H9 (cell line): ENCODE results near the gene DNASE1L2. TPM values are rescaled to one million over a fixed set of nuclear protein-coding genes. Genes with fewer than 3 reads are reported as not detected.

Experiments used
- DNase-seq: peaks from one replicate; pipeline ENCODE4 v3.0.0-alpha.2; 2017
- H2AFZ ChIP-seq: one replicate; pipeline ENCODE4 v1.6.1; 2013; ENCODE audit warnings: mild to moderate bottlenecking, low read length, control low read depth, moderate library complexity
- H2AK5ac ChIP-seq: 2 replicates; pipeline ENCODE4 v1.6.1; 2013; ENCODE audit warnings: low read length, control low read depth, mixed read lengths; ENCODE audit not compliant: insufficient read length
- H2BK120ac ChIP-seq: one replicate; pipeline ENCODE4 v1.6.1; 2013; ENCODE audit warnings: low read depth, mild to moderate bottlenecking, low read length, control low read depth, inconsistent platforms; ENCODE audit not compliant: poor library complexity, severe bottlenecking
- H2BK12ac ChIP-seq: 2 replicates; pipeline ENCODE4 v1.6.1; 2013; ENCODE audit warnings: low read length, control low read depth, mixed read lengths, low read depth; ENCODE audit not compliant: insufficient read length
- H2BK15ac ChIP-seq: 2 replicates; pipeline ENCODE4 v1.6.1; 2013; ENCODE audit warnings: low read depth, low read length, control low read depth
- H2BK20ac ChIP-seq: one replicate; pipeline ENCODE4 v1.6.1; 2013; ENCODE audit warnings: low read depth, mild to moderate bottlenecking, low read length, control low read depth, inconsistent platforms; ENCODE audit not compliant: poor library complexity, severe bottlenecking
- H2BK5ac ChIP-seq: 2 replicates; pipeline ENCODE4 v1.6.1; 2013; ENCODE audit warnings: low read length, control low read depth, mixed read lengths; ENCODE audit not compliant: insufficient read length
- H3K14ac ChIP-seq: 2 replicates; pipeline ENCODE4 v1.6.1; 2013; ENCODE audit warnings: low read length, control low read depth; ENCODE audit not compliant: insufficient read depth
- H3K18ac ChIP-seq: 2 replicates; pipeline ENCODE4 v1.6.1; 2013; ENCODE audit warnings: low read depth, mild to moderate bottlenecking, mixed read lengths, low read length, control low read depth; ENCODE audit not compliant: insufficient read length
- H3K23ac ChIP-seq: 2 replicates; pipeline ENCODE4 v1.6.1; 2013; ENCODE audit warnings: low read length, control low read depth, mixed read lengths, low read depth; ENCODE audit not compliant: insufficient read length
- H3K23me2 ChIP-seq: 2 replicates; pipeline ENCODE4 v1.6.1; 2013; ENCODE audit warnings: low read depth, mild to moderate bottlenecking, mixed read lengths, low read length, control low read depth; ENCODE audit not compliant: insufficient read length, poor library complexity, severe bottlenecking
- H3K27ac ChIP-seq: 2 replicates; pipeline ENCODE4 v1.5.1; 2013; ENCODE audit warnings: low read length, control low read depth, mixed read lengths, low read depth; ENCODE audit not compliant: insufficient read length
- H3K27me3 ChIP-seq: 2 replicates; pipeline ENCODE4 v1.6.1; 2013; ENCODE audit warnings: low read length, control low read depth, inconsistent platforms; ENCODE audit not compliant: insufficient read depth
- H3K4ac ChIP-seq: 2 replicates; pipeline ENCODE4 v1.6.1; 2013; ENCODE audit warnings: low read depth, mild to moderate bottlenecking, control low read depth, inconsistent platforms, low read length, moderate library complexity
- H3K4me1 ChIP-seq: 2 replicates; pipeline ENCODE4 v1.6.1; 2013; ENCODE audit warnings: low read length, control low read depth, inconsistent platforms; ENCODE audit not compliant: insufficient read depth
- H3K4me2 ChIP-seq: 2 replicates; pipeline ENCODE4 v1.6.1; 2013; ENCODE audit warnings: low read length, control low read depth, mixed read lengths; ENCODE audit not compliant: insufficient read length, insufficient read depth
- H3K56ac ChIP-seq: 2 replicates; pipeline ENCODE4 v1.6.1; 2013; ENCODE audit warnings: low read depth, mild to moderate bottlenecking, mixed read lengths, low read length, control low read depth; ENCODE audit not compliant: insufficient read length
- H3K79me1 ChIP-seq: 2 replicates; pipeline ENCODE4 v1.6.1; 2013; ENCODE audit warnings: low read depth, mild to moderate bottlenecking, moderate library complexity, low read length, control low read depth, inconsistent platforms; ENCODE audit not compliant: insufficient read depth, poor library complexity, severe bottlenecking
- H3K79me2 ChIP-seq: 2 replicates; pipeline ENCODE4 v1.6.1; 2013; ENCODE audit warnings: low read length, control low read depth, inconsistent platforms; ENCODE audit not compliant: insufficient read depth
- H3K9ac ChIP-seq: 2 replicates; pipeline ENCODE4 v1.6.1; 2013; ENCODE audit warnings: low read length, control low read depth, mixed read lengths; ENCODE audit not compliant: insufficient read length; ENCODE audit errors: extremely low read depth
- H3K9me3 ChIP-seq: one replicate; pipeline ENCODE4 v1.6.1; 2013; ENCODE audit warnings: low read depth, low read length, inconsistent platforms; ENCODE audit not compliant: control insufficient read depth
- H3T11ph ChIP-seq: one replicate; pipeline ENCODE4 v1.6.1; 2013; ENCODE audit warnings: mild to moderate bottlenecking, low read length, control low read depth, inconsistent platforms
- H4K20me1 ChIP-seq: one replicate; pipeline ENCODE4 v1.6.1; 2013; ENCODE audit not compliant: control insufficient read depth, insufficient read length, insufficient read depth
- H4K5ac ChIP-seq: 2 replicates; pipeline ENCODE4 v1.6.1; 2013; ENCODE audit warnings: low read depth, mild to moderate bottlenecking, mixed read lengths, low read length, control low read depth; ENCODE audit not compliant: insufficient read length
- H4K8ac ChIP-seq: replicated peaks from 2 replicates; pipeline ENCODE4 v1.6.1; 2013; ENCODE audit warnings: low read length, control low read depth, mixed read lengths, low read depth; ENCODE audit not compliant: insufficient read length
- H4K91ac ChIP-seq: 2 replicates; pipeline ENCODE4 v1.6.1; 2013; ENCODE audit warnings: low read depth, mild to moderate bottlenecking, moderate library complexity, mixed read lengths, low read length, control low read depth; ENCODE audit not compliant: insufficient read length
- H3K27ac Mint-ChIP-seq, 3 experiments: 2 replicates in 2 of 3; 3 replicates in 1 of 3; pipeline ENCODE4 v1.8.0; 2020 to 2021; ENCODE audit warnings: mixed read lengths in 3 of 3, mild to moderate bottlenecking in 1 of 3, moderate library complexity in 1 of 3
- H3K27me3 Mint-ChIP-seq: 2 replicates; pipeline ENCODE4 v1.8.0; 2021; ENCODE audit warnings: low read depth, mild to moderate bottlenecking, moderate library complexity, mixed read lengths
- H3K36me3 Mint-ChIP-seq, 3 experiments: 2 replicates in 2 of 3; 3 replicates in 1 of 3; pipeline ENCODE4 v1.8.0; 2020 to 2021; ENCODE audit warnings: low read depth in 3 of 3, mixed read lengths in 3 of 3; ENCODE audit not compliant: insufficient read depth in 1 of 3
- H3K4me1 Mint-ChIP-seq, 2 experiments: 2 replicates each; pipeline ENCODE4 v1.8.0; 2020; ENCODE audit warnings: mixed read lengths in 2 of 2
- H3K4me3 Mint-ChIP-seq, 2 experiments: 2 replicates in 1 of 2; 3 replicates in 1 of 2; pipeline ENCODE4 v1.8.0; 2020 to 2021; ENCODE audit warnings: mild to moderate bottlenecking in 2 of 2, mixed read lengths in 2 of 2, moderate library complexity in 1 of 2
- H3K9me3 Mint-ChIP-seq, 2 experiments: 2 replicates in 1 of 2; 3 replicates in 1 of 2; pipeline ENCODE4 v1.8.0; 2020; ENCODE audit warnings: mild to moderate bottlenecking in 2 of 2, mixed read lengths in 2 of 2, moderate library complexity in 1 of 2
- WGBS: extraction: QIAGEN DNeasy Blood & Tissue Kit; methylation state at CpG from one replicate; pipeline ENCODE4 v1.1.7; 2013; ENCODE audit warnings: missing lambda C conversion rate, low lambda C conversion rate, mixed read lengths; ENCODE audit not compliant: insufficient read length; ENCODE audit errors: extremely low coverage; 5-methylcytosine and 5-hydroxymethylcytosine counted together
- total RNA-seq: library from RNA; stranded (reverse); gene quantifications from 2 replicates; pipeline ENCODE4 v1.2.1, GENCODE V29; 2021
- TF ChIP-seq, protein P1 (sequence below): fragments of 200-600 bp; sonication (generic); conservative IDR thresholded peaks from 3 replicates; pipeline ENCODE4 v1.8.0; 2021; ENCODE audit warnings: antibody characterized with exemption, mild to moderate bottlenecking

The DNASE1L2 gene
- total RNA-seq, 1 experiment from 2014 or later = 2.5 TPM

DNA sequence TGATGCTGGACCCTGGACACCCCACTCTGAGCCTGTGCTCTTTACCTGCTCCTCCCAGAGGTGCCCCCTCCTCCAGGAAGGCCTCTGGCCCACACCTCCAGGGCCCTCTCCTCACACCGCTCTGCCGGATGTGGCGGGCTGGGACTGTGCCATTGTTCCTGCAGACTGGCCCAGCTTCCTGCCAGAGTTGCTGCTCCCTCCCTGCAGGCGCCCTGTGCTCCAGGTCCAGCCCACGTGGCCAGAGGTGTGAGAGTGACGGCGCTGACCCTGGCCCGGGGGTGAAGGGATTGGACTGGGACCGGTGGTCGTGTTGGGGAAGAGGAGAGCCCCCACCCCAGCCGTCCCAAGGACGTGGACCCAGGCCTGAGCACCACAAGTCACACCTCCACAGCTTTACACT, 7.2 kb upstream of the DNASE1L2 start:
- no peak overlapping the region for H3K27ac ChIP-seq
- no peak overlapping the region for H2BK20ac ChIP-seq
- H4K91ac ChIP-seq = no peak overlapping the region
- H4K8ac ChIP-seq = no peak overlapping the region
- no peaks in the 10 kb centered on the region for H3K4me1 ChIP-seq
- no peak overlapping the region for H2BK5ac ChIP-seq
- H3K56ac ChIP-seq = no peak overlapping the region
- H3K4me3 Mint-ChIP-seq = no peak overlapping the region
- peaks cover 0 to 25% (median 14%) of the 10 kb centered on the region in 3 experiments; a peak in 6 of 7 replicates for H3K36me3 Mint-ChIP-seq
- WGBS = no CpG with 5 or more reads among the region's 12 CpGs
- H3K4me2 ChIP-seq = no peak overlapping the region
- H3K4ac ChIP-seq = no peak overlapping the region
- H3K27me3 ChIP-seq = no peaks in the 10 kb centered on the region
- no peak overlapping the region for H3K23ac ChIP-seq
- no peak overlapping the region for H3K14ac ChIP-seq
- no peak overlapping the region for H2BK12ac ChIP-seq
- no peaks in the 10 kb centered on the region for H3K79me1 ChIP-seq
- DNase-seq = no peak
- no peaks in the 10 kb centered on the region for H4K20me1 ChIP-seq
- H3K27me3 Mint-ChIP-seq = no peaks in the 10 kb centered on the region; the same call in 1 of the 2 replicates
- H2BK120ac ChIP-seq = no peak overlapping the region
- no peak overlapping the region for H3K27ac Mint-ChIP-seq
- H2AK5ac ChIP-seq = no peak overlapping the region
- no peak overlapping the region for H4K5ac ChIP-seq
- H3K23me2 ChIP-seq = no peaks in the 10 kb centered on the region
- no peak overlapping the region for H2BK15ac ChIP-seq
- no peak overlapping the region for H2AFZ ChIP-seq
- H3K9me3 Mint-ChIP-seq = no peaks in the 10 kb centered on the region
- H3K9me3 ChIP-seq = no peaks in the 10 kb centered on the region
- no peak overlapping the region for H3T11ph ChIP-seq
- no peak overlapping the region for H3K9ac ChIP-seq
- TF ChIP-seq, protein P1, sequence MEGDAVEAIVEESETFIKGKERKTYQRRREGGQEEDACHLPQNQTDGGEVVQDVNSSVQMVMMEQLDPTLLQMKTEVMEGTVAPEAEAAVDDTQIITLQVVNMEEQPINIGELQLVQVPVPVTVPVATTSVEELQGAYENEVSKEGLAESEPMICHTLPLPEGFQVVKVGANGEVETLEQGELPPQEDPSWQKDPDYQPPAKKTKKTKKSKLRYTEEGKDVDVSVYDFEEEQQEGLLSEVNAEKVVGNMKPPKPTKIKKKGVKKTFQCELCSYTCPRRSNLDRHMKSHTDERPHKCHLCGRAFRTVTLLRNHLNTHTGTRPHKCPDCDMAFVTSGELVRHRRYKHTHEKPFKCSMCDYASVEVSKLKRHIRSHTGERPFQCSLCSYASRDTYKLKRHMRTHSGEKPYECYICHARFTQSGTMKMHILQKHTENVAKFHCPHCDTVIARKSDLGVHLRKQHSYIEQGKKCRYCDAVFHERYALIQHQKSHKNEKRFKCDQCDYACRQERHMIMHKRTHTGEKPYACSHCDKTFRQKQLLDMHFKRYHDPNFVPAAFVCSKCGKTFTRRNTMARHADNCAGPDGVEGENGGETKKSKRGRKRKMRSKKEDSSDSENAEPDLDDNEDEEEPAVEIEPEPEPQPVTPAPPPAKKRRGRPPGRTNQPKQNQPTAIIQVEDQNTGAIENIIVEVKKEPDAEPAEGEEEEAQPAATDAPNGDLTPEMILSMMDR = no peak
- H3K18ac ChIP-seq = no peak overlapping the region
- peaks cover 3% of the 10 kb centered on the region in 2 experiments; a peak in 1 of 4 replicates for H3K4me1 Mint-ChIP-seq
- peaks cover 5% of the 10 kb centered on the region; the same call in 1 of the 2 replicates for H3K79me2 ChIP-seq
